T-helper 1 cell (primary cell): ENCODE measurements around the gene PLA1A.
"Not testable (repeated sequence)": the region's sequence is repeated elsewhere in the genome, so short reads cannot be mapped to it uniquely, and the experiment has no call there.

Experiments used
- DNase-seq, 5 donors: peaks; one replicate each; pipeline ENCODE4 v3.0.0-alpha.2; 2012 to 2020
- total RNA-seq, 4 donors: gene quantifications; one replicate each; lab custom pipeline; 2026; lab: John Stamatoyannopoulos, UW

Gene PLA1A
- 0 to 0.30 (median 0.04) reads per million in 4 donors for total RNA-seq

- DNase-seq, result no peak
Measured at GRCh38 chr3:119597548-119598288, at the start of gene PLA1A. PLA1A (plus strand) TSS chr3:119597885; CDS start chr3:119597914, 29 bp downstream.

GRCh38 chr3:119548341-119548740, 49.3 kb upstream of the PLA1A start:
- no peak for DNase-seq

- no peak for DNase-seq
Measured at GRCh38 chr3:119550192-119550910, 47.3 kb upstream of the PLA1A start.

GRCh38 chr3:119551598-119551997, 46.1 kb upstream of the PLA1A start:
- no peak for DNase-seq

GRCh38 chr3:119552928-119553327, 44.8 kb upstream of the PLA1A start:
- not testable (repeated sequence) for DNase-seq

- no peak for DNase-seq
Measured at GRCh38 chr3:119553823-119554415, 43.8 kb upstream of the PLA1A start.

GRCh38 chr3:119555309-119555735, 42.4 kb upstream of the PLA1A start:
- DNase-seq, result no peak

- no peak for DNase-seq
Measured at GRCh38 chr3:119555929-119556328, 41.8 kb upstream of the PLA1A start.

GRCh38 chr3:119557192-119557876, 40.4 kb upstream of the PLA1A start:
- no peak for DNase-seq

- DNase-seq, result peak in 1 of 5 donors; percentile 45
Measured at GRCh38 chr3:119557877-119558269, 39.8 kb upstream of the PLA1A start.

- no peak for DNase-seq
Measured at GRCh38 chr3:119558626-119559317, 38.9 kb upstream of the PLA1A start.

- peak in 4 of 5 donors; percentile 18 to 83 (median 28) for DNase-seq
Measured at GRCh38 chr3:119559441-119559963, 38.2 kb upstream of the PLA1A start, which contains the start of gene CD80. CD80 (minus strand) TSS chr3:119559614; CDS start chr3:119557728, 1,886 bp downstream.

GRCh38 chr3:119560160-119560559, 37.5 kb upstream of the PLA1A start:
- no peak for DNase-seq

- peak in 4 of 5 donors; percentile 7 to 61 (median 33) for DNase-seq
Measured at GRCh38 chr3:119562307-119562961, 35.3 kb upstream of the PLA1A start.

GRCh38 chr3:119563334-119563733, 34.4 kb upstream of the PLA1A start:
- DNase-seq, result not testable (repeated sequence)

GRCh38 chr3:119569156-119569555, 28.5 kb upstream of the PLA1A start:
- DNase-seq, result no peak

- no peak for DNase-seq
Measured at GRCh38 chr3:119570229-119570628, 27.5 kb upstream of the PLA1A start.

- no peak for DNase-seq
Measured at GRCh38 chr3:119571230-119571629, 26.5 kb upstream of the PLA1A start.

- no peak for DNase-seq
Measured at GRCh38 chr3:119571688-119572087, 26.0 kb upstream of the PLA1A start.

- no peak for DNase-seq
Measured at GRCh38 chr3:119575507-119575906, 22.2 kb upstream of the PLA1A start.

GRCh38 chr3:119579366-119580066, 18.2 kb upstream of the PLA1A start, which contains the start of gene ADPRH:
ADPRH (plus strand) TSS chr3:119579492; CDS start chr3:119582170, 2,678 bp downstream.
- peak in 4 of 5 donors; percentile 18 to 56 (median 34) for DNase-seq
